Inflammatory macrophage treated with lipopolysaccharide for 4 hours (primary cell): ENCODE results near the gene UMPS.

Source experiments
- DNase-seq: peaks from one replicate; pipeline ENCODE4 v3.0.0-alpha.2; 2020

Gene UMPS

DNA sequence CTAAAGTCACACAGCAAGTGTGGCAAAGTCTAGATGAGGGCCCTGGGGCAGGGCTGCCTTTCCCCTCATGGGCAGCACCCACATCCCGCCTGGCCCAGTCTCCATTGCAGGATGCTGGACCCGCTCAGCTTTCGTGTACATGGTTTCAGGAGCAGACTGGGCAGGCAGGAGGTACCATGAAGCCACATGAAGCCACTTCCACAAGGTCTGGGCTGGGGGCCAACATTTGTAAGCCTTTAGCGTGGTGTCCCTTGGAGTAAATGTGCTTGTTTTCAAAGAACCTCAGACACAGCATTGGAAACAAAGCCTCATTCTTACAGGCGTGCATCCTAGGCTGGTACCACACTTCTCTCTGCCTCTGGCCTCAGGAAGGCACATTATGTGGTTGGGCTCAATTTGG lies 34.5 kb downstream of the UMPS start:
- DNase-seq = no peak

DNA sequence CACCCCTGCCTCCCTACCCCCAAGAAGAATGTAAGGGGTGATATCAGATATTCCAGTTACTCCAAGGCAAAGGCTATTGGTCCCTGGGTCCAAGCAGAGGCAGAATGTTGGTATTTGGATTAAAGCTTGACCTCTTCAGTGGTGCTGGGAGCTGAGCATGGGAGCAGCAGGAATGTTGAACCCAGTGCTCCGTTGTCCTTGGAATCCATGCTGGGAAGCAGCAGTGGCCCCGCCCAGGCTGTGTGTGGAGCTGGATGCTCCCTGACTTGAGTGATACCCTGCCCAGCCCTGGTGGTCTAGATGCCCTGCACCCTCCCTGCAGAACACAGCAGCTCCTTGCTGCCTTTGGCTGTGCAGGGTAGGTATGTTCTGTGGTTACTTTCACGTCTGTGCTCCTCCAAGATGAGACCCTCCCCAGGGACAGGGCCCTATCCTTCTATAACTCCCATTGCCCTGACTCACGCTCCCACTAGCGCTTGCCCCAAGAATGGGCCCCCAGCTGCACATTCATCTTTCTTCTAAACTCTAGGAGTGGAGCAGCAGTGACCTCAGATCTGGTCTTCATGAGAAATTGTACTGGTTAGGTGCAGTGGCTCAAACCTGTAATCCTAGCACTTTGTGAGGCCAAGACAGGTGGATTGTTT lies 35.1 kb downstream of the UMPS start:
- no peak for DNase-seq

DNA sequence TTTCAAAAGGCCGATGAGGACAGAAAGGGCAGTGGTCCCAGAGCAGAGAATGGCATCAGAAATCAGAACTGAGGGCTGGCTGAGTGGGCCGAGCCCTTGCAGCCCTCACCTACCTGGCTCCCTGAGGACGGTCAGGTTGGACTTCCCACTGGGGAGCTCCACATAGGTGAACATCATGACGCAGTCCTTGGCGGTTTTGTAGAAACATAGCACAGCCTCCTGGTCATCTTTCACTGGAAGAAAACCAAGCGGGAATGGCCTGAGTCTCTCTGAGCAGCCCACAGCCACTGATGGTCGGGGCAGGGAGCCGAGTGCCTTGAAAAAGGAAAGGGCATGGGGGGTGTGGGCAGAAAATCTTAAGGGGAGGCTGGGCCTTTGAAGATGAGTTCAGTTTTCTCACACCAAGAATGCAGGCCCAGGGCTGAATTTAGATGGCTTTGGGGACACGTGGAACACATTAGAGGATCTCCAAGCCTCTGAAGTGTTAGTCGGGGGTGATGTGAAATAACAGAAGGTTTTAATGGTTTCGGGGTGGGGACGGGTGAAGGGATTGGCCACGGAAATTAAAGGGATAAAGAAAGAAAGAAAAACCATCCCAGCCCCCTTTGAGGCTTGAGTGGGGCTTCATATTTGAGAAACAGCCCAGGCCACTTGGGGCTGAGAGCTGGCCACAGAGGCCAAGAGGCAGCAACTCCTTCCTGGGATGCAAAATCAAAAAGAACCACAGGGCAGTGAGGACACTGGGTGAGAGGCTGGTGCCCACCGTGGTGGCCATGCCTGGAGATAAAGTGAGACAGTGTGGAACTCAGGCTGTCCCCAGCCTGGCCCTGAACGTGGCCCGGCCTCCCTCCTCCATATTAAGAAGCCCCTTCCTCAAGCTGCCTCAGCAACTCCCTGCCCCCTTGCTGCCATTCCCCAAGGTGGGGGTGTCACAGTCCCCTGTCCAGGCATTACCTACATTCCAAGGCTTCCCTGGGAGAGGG lies 36.2 kb downstream of the UMPS start:
- no peak for DNase-seq

DNA sequence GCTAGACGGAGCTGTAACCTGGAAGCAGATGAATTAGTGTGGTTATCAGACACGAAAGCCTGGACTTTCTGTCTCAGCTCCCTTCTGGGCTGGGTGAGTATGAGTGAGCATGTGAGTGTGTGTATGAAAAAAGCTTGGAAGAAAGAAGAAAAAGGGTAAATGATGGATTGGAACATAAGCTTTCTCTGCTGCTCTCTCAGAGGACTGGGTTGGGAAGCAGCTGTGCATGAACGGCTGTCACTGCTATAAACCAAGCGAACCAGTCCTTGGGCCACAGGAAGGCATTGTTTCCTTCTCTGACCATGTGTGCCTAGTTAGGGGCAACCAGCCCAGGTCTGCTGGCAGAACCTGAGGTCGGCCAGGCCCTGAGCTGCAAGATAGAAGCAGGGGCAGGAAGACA lies 37.0 kb downstream of the UMPS start:
- no peak for DNase-seq

DNA sequence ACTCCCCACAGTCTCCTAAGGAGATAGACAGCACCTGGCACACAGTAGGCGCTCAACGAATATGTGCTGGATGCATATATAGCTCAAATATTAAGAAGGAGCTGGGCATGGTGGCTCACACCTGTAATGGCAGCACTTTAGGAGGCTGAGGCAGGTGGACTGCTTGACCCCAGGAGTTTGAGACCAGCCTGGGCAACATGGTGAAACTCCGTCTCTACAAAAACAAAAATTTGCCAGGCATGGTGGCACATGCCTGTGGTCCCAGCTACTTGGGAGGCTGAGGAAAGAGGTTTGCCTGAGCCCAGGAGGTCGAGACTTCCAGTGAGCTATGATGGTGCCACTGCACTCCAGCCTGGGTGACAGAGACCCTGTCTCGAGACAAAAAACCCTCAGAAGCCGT lies 37.4 kb downstream of the UMPS start:
- no peak for DNase-seq

DNA sequence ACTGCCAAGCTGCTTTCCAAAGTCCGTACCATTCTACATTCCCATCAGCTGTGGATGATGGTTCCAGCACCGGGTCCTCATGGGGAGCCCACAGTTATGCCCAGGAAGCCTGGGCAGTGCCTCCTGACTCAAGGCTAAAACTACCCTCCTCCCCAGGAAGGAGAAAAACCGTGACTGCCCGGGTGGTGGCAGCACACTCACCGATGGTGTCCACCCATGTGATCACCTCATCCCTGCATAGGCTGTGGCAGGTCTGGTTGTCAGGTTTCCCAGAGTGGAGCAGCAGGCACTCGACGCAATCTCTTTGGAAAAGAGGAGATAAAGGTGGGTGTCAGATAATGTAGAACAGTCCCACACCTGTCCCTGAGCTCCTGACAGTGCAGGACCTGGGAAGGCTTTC lies 38.6 kb downstream of the UMPS start:
- peak; percentile 38 for DNase-seq

DNA sequence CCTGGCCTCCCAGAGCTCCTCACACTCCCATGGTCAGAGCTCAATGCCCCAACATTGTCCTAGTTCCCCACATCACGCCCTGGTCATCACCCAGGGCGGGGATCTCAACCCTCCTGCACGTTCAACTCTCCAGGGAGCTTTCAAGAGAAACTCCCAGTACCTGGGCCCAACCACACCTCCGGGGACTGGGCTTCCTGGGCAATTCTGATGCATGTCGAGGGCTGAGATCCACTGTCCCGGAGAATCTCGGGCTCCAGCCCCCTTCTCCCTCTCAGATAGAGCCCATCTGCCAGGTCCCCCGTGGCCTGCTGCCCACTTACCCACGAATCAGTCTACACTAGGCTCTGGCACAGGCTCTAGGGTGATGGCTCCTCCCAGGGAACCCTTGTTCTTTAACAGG lies 39.2 kb downstream of the UMPS start:
- no peak for DNase-seq

DNA sequence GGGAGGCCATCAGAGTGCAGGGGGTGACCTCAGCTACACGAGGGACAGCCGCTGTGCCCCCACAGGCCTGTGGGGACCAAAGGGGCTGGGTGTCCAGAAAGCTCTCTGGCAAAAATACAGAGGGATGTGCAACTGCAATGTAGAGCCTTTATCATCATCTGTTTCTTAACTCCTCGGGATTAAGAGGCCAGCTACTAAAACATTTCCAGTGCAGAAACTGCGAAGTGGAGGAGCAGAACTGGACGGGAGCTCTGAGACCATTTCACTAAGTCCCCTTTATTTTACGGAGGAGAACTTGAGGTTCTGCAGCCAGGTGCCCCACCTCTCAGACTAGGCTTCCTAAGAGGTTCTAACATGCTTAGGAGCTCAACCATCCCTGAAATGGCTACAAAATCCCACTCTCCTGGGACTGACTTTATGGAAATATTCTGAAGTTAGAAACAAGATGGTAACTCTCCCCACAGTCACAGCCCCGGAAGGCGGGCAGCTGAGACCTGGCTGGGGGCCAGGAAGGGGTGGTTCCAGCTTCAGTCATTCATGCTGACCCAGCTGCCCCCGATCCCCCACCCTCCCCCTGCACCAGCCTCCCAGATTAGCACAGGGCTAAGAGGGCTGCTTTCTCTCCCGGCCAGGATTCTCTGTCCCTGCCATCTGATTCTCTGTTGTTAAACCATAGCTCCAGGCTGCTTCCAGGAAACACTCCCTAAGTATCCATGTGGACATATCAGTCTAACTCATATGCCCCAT lies 40.3 kb downstream of the UMPS start:
- DNase-seq = no peak

DNA sequence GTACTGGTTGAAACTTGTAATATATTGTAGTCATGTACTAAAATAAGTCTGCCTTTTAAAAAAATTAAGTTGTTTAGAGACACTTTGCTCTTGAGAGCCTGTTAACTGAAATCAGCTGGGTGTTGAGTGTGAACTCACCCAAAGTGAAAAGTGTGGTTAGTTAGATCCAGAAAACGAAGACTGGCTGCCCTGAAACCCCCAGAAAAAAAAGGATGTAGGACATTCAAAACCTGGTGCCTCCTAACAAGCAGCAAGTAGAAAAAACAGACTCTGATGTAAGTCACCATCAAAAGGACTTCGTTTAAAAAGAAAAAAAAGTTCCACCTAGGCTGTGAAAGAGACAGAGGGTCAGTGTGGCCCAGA lies 40.8 kb downstream of the UMPS start:
- no peak for DNase-seq

DNA sequence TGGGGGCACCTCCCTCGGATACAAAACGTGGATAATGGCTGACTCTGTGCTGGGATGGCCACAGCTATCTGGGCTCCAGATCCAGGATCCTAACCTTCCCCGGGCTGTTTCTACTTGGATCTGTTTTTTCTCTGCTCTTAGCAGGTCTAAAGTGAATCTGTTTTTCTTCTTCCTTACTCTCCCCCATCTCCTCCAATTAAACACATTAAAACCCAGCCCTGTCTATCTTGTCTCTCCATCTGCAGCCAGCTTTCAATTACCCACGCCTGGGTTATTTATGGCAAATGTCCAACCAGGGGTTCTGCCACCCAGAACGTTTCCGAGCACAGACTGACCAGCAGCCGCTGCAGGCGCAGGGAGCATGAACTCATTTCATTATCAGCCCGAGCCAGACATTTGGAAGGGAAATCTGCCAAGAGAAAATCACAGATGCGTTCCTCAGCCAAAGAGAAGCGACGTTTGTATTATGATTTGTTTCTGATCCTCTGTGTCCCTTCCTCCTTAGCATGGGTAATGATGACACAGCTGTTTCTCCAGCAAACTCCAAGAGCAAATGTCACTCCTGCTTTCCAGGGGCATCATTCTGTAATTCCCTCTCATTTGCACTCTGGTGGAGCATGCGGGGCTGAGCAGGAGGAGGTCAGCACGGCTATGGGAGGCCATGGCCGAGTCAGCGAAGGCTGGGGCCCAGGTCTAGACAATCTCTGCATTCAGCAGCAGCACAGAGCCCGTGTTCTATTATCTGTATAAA lies 42.0 kb downstream of the UMPS start:
- no peak for DNase-seq

DNA sequence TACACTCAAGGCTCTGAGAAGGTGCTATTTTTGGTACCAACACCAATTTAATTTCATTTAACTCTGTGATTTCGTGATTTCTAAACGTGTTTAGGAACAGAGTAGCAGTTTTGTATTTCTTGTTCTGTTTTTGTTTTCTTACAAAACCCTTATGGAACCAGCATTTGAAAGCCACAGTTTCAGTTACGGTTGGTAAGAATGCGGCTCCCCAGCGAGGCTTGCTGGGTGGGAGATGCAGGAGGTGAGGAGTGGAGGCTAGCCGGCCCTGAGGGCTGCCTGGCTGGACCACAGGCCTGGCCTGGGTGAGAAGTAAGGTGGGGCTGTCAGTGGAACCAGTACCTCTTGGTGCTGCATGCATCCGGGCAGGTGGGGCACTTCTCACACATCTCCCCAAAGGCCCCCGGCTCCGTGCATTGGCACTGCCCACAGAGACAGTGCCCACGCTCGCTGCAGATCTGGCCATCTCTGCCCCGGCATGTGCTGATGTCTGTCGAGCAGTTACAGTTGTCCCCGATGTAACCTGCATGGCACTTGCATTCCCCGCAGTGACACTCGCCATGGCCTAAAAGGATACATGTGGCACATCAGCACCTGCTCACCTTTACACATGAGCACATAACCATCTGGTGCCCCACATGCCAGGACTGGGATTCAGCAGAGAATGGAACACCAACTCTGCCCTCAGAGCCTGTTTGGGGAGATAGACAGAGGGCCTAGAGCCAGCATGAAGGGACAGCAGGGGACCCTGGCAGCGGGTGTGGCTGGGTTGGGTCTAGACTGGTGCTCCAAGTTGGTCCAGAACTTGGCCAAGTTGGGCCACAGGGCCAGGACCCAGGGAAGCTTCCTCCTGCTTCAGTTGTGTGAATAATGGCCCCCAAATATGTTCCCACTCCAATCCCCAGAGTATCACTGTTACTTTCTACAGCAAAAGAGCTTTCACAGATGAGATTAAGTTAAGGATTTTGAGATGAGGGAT lies 43.4 kb downstream of the UMPS start:
- no peak for DNase-seq

DNA sequence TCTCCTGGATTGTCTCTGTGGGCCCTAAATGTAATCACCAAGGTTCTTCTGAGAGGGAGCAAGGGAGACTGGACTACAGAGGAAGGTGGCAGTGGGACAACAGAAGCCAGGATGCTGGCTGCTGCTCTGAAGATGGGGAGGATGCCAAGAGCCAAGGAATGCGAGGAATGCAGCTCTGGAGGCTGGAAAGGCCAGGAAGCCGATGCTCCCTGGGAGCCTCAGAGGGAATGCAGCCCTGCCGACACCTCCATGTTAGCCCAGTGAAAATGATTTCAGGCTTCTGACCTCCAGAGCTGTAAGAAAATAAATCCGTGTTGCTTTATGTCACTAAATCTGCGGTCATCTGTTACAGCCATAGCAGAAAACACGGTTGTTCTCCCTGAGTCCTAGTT lies 44.1 kb downstream of the UMPS start:
- no peak for DNase-seq

DNA sequence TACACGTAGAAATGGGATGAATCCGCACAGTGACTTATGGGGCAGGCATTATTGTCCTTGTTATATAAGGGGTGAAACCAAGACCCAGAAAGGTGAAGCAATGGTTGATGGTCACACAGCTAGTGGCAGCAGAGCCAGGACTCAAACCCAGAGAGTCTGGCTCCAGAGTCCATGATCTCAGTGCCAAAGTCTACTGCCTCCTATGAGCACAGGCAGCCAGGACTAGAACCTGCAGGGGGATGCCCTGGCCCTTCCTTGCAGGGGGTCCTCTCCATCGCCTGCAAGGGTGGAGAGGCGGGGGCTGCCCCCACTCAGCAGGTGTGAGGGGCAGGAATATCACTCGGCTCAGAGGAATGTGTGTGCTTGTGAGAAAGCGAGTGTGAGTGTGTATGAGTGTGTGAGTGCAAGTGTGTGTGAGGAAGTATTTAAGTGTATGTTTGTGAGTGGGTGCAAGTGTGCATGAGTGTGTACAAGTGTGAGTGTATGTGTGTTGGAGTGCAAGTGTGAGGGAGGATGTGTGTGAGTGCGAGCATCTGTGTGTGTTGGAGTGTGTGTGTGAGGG lies 44.7 kb downstream of the UMPS start:
- DNase-seq = no peak

DNA sequence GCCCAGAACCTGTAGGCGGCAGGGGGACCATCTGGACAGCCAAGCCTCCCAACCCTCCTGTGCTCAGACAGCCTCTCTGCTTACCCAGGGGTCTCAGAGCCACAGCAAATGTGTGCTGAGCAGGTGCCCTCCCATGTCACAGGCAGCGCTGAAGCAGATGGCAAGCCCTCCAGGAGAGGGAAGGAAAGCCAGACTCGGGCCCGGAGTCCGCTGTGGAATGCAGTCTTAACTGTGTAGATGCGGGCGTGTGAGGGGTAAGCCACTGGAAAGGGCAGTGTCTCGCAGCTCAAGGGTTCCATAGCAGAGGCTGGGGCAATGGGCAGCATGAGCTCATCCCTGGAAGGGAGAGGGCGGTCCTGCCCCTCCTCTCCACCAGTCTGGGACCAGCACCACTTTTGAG lies 45.6 kb downstream of the UMPS start:
- DNase-seq = no peak

DNA sequence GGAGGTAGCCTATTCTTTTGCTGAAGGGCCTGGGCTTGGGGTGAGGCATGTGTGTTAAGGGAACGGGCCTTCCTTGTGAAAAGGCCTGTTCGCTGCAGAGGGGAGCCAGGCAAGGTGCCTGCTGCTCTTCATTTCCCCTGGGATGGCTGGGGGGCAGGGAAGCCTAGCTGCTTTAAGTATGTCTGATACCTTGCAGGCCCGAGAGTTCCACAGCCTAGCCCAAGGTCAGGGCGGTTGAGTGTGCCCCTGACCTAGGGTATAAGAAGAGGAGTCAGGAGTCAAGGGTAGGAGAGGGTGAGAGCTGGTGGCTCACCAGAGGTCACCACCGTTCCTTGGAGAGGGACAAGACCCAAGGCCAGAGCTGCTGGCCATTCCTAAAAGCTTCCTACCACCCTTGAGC lies 46.6 kb downstream of the UMPS start:
- no peak for DNase-seq

DNA sequence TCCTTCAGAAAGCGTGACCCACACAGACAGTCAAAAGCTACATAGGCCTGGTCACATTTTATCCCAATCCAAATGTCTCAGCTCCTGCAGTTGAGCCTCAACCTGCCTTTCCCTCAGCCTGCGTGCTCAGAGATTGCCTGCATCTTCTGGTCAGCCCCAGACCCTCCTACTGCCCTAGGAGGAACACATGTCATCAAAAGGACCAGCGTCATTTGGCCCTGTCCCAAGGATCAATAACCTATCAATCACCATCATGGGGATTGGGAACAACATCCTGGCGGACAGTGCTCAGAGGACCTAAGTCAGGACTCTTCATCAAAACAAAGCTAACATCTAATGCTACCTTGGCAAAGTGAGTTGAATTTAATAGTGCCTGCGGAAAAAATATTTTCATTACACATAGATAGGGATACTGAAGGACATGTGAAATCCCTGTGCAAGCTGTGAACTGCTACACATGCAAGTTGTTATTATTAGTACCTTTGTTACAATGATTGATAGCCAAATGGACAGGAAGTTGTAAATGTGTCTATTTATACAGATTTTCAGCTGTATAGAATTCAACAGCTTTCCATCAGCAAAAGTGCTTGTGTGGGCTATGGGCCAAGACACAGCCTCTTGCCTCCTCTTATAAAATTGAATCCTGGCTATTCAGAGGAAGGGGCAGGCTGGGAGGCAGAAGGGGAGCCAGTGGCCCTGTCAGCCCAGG lies 47.7 kb downstream of the UMPS start:
- no peak for DNase-seq

DNA sequence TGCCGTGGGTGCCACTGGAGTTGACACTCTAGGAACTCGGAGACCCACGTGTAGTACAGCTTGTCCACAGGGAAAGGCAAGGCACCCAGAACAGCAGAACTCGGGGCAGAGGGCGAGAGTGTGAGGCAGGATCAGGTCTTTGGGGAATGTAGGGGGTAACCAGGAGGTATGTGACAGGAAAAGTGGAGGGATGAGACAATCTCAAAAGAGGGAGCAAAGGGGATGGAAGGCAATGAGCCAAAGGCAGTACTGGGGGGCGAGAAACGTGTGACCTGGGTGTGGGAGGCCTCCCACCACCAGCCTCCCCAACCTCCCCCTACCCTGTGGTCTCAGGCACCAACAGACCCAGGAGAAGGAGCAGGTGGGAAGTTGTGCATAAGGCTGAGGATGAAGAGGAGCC lies 48.9 kb downstream of the UMPS start:
- DNase-seq = no peak

DNA sequence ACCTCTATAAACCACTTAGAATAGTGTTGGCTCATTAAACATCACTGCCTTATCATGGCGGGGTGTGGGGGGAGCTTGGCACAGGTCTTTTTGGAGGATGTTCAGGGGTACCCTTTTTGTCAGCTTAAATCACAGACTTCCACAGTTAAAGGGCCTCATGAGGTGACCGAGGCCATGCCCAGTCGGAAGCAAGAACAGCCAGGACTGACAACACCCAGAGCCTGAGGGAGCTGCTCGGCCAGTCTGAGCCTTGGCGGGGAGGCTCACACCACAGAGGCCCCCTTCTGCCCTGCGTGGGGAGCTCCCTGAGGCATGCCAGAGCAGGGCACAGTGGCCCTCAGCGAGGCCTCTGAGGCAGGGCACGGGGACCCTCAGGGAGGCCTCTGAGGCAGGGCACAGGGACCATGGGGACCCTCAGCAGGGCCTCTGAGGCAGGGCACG lies 49.5 kb downstream of the UMPS start:
- no peak for DNase-seq

DNA sequence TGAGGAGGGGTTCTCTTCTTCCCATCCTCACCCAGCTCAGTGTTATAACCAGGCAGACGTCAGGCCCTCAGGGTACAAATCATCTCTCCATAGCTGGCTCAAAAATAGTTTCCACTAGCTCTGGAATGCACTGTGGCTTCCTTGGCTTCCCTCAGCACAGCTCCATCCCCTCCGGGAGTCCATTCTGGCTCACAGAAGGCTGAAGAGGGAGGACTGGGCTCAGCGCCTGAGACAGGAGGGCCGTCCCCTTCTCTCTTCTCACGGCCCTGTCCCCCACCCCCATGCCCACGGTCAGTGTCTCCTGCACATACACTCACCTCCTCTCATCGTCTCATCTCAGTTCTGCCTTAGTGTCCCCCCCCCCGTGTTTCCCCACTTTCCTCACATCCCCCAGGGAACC lies 50.1 kb downstream of the UMPS start:
- no peak for DNase-seq

DNA sequence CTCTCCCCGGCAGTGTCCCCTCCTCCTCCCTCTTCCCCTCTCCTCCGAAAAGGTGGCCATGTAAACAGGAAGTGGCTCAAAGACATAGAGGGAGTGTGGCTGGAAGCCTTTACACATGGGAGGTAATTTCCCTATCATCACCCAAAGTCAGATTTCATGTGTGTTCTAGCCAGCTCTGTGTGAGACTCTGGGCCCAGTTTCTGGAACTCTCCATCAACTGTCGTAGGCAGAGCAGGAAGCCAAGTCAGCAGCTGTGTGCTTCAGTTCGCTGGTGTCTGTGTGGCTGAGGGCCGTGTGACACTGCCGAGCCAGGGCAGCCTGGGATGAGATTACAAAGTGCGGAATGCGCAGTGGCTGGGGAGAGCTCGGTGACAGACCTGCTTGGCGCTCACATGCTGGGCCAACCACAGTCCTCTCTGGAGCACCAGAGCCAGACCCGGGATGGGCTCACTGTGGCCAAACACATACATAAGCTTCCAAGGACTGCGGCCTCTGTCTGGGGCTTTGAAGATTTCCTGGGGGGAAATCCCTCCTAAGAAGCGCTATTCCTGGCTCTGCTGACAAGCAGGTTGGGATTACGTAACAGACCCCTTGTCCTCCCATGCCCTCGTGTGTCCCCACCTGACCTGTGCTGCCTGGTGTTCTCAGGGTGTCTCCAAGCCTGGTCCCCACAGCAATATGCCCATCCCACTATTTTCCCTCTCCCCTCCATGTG lies 50.7 kb downstream of the UMPS start:
- no peak for DNase-seq
